RKO (cell line): ENCODE measurements around the gene YWHAG.
"Not testable (repeated sequence)": the region's sequence is repeated elsewhere in the genome, so short reads cannot be mapped to it uniquely, and the experiment has no call there.

Source experiments
- DNase-seq: peaks from one replicate; pipeline ENCODE4 v3.0.0-alpha.2; 2016; ENCODE audit warnings: low spot score

The YWHAG gene

DNA sequence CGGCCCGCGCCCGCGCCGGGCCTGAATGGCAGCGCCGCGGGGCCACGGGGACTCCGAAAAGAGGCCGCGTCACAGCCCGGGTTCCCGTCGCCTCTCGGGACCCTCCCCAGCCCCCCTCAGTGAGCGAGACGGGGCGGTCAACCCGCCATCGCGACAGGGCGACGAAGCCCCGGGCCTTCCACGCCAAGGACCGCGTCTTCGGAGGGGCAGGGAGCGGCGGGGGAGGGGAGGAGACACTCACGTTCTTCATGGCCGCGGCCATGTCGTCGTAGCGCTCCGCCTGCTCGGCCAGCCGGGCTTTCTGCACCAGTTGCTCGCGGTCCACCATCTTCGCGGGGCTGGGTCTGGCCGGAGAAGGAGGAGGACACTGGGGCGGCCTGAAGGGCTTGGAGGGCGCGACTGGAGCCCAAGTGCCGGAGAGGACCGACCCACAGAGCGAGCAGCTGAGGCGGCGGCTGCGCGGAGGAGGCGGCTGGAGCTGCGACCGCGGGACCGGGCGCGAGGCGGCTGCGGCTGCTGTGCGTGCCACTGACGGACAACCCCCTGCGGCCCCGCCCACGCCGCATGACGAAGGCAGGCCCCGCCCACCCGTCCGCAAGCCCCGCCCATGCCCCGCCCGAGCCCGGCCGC lies at the start of gene YWHAG:
TSS of gene YWHAG (minus strand) at position 511 of the 630 bp plus-strand sequence. CDS start at position 328, 183 bp downstream.
- DNase-seq, result peak; percentile 87

DNA sequence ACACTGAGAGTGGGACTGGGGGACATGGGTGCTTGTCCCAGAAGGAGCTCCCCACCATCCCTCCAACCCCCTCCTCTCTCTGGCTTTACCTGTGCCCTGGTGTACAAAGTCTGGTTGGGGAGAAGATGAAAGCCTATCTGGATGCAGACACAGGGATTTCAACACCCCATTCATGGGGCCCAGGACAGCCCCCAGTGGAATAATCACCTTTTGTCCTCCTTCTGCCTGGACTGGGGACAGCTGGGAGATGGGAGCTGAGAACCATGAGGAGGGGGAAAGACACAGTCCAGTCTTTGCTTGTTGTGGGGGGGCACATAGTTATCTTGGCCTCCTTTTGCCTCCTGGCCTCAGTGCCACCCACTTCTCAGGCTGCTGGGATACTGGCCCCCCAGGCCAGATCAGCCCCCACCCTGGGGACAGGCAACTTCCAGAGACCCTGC lies 49.4 kb upstream of the YWHAG start:
- DNase-seq, result no peak

DNA sequence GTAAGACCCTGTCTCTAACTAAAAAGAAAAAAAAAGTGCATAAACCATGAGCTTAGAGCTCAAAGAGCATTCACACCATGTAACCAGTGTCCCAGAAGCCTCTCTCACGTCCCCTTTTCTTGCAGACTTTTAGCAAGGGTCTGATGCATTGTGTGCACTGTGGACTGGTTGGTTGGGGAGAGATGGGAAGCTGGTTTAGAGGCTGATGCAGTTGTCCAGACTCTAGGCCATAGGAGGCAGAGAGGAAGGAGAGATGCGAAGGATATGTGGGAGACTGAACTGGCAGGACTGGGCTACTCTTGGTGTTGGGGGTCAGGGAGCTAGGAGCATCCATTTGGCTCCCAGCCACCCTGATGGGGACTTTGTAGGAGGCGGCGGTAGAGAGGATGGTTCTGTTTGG lies 48.9 kb upstream of the YWHAG start:
- no peak for DNase-seq

DNA sequence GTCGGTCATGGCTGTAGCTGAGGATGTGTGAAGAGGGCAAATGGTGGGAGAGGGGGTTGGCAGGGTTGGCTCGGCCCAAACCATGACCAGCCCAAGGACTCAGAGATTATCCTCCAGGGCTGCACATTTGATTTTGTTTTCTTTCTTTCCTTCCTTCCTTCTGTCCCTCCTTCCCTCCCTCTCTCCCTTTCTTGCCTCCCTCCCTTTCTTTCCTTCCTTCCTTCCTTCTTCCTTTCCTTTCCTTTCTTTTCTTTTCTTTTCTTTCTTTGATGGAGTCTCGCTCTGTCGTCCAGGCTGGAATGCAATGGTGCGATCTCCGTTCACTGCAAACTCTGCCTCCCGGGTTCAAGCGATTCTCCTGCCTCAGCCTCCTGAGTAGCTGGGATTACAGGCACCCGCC lies 46.9 kb upstream of the YWHAG start:
- DNase-seq, result no peak

DNA sequence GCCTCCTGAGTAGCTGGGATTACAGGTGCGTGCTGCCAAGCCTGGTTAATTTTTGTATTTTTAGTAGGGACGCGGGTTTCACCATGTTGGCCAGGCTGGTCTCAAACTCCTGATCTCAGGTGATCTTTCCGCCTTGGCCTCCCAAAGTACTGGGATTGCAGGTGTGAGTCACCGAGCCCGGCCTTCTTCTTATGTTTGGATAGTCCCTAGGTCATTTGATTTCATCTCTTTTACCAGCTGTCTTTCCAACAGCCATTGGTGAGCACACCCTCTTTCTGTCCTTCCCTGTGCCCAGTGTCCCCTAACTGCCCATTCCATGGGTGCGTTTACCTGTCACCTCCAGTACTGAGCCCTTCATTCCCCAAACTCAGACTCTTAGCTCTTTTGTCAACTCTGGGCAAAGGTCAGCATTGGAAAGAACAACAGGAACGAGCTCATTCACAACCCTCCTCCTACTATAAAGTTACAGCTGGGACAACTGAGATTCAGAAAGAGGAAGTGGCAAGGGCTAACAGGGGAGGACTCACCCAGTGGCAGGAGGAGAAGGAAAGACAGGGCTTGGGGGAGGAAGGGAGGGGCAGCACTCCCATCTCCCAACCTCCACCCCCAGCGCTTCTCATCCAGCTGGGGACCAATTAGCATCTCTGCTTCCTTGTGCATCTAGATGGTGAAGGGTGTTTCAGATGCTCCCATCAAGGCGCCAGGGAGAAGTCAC lies 45.1 kb upstream of the YWHAG start:
- DNase-seq, result no peak

DNA sequence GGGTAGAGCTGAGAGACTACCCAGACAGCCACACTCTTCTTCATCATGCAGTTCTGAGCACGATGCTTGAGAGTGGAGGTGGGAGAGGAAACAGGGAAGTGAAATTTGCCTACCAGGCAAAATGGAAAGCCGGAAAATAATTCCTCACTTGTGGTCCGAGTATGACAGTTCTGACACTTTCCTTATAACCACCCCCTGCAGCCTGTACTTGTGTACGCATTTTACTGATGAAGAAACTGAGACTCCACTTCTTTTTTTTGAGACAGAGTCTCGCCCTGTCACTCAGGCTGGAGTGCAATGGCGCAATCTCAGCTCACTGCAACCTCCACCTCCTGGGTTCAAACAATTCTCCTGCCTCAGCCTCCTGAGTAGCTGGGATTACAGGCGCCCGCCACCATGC lies 44.3 kb upstream of the YWHAG start:
- not testable (repeated sequence) for DNase-seq

DNA sequence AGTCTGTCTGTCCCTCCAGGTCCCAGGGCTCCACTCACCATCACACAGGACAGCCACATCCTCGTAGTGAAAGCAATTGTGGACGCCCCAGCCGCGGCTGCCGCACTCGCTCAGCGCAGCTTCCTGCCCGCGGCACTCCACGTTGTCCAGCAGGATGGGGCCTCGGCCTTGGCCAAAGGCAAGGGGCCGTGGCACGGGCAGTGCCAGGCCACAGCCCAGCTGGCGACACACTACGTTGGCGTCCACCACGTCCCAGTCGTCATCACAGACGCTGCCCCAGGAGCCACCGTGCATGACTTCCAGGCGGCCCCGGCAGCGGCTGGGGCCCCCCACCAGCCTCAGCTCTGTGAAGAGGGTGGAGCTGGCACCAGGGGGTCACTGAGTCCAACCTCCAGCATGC lies 41.5 kb upstream of the YWHAG start:
- no peak for DNase-seq

DNA sequence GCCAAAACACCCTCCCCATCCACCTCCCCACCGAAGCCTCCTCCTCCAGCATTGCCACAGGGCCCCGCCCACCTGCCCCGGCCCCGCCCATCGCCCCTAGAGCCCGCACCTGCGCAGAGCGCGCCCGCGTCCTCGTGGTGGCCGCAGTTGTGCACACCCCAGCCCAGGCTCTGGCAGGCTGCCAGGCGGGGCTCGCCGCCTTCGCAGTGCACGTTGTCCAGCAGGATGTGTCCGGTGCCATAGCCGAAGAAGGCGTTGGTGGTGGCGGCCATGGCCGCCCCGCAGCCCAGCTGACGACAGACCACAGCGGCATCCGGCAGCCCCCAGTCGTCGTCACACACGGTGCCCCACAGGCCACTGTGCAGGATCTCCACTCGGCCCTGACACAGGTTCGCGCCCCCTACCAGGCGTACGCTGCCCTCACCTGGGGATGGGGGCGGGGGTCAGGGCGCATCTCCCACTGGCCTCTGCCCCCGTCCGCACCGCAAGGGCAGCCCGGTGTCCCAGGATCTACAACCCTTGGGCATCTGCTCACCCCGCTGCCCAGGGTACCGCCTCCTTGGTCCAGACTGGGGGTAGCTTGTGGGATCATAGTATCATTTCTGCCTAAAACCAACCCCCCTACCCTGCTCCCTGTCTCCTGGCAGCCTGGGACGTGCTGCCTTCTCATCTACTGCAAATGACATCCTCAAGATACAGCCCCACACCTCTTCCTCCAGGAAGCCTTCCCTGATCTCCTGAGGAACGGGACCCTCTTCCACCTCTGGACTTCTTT lies 38.8 kb upstream of the YWHAG start:
- DNase-seq, result peak; percentile 79

DNA sequence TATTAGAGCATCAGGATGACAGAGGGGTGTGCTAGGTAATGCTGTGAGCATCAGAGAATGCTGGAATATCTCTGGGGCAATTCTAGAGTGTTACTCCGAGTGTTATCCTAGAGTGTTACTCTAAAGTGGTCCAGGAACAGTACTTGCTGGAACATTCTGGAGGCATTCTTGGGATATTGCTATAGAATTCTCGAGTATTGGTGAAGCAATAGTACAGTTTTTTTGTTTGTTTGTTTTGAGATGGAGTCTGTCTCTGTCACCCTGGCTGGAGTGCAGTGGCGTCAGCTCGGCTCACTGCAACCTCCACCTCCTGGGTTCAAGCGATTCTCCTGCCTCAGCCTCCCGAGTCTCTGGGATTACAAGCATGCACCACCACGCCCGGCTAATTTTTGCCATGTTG lies 38.1 kb upstream of the YWHAG start:
- no peak for DNase-seq

DNA sequence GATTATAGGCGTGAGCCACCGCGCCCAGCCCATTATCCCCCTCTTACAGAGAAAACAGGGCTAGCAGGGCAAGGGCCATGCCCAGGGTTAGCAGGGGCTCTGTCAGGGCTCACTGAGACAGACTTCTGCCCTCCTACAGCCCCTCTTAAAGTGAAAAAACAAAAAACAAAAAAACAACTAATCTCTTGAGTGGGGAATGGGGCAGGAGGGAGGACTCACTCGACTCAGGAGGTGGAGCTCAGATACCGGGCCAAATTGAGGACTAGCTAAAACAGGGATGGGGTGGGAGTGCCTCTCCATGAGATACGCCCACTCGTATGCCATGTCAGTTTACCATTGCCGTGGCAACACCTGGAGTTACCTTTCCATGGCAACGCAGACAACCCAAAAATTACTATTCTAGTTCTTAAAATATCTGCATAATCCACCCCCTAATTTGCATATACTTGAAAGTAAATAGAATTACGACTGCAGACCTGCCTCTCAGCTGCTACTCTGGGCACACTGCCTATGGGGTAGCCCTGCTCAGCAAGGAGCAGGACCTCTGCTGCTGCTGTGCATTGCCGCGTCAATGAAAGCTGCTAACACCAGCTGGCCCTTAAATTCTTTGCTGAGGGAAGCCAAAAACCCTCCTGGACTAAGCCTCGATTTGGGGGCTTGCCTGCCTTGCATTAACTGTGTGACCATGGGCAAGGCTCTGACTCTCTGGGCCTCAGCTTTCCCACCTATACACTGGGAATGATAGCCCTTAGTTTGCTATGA lies 37.4 kb upstream of the YWHAG start:
- DNase-seq, result no peak

DNA sequence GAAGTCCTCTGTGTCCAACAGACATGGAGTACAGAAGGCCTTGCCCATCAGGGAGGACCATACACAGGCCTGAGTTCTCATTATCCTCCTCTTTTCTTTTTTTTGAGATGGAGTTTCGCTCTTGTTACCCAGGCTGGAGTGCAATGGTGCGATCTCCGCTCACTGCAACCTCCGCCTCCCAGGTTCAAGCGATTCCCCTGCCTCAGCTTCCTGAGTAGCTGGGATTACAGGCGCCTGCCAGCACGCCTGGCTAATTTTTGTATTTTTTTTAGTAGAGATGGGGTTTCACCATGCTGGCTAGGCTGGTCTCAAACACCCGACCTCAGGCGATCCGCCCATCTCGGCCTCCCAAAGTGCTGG lies 36.8 kb upstream of the YWHAG start:
- DNase-seq, result not testable (repeated sequence)

DNA sequence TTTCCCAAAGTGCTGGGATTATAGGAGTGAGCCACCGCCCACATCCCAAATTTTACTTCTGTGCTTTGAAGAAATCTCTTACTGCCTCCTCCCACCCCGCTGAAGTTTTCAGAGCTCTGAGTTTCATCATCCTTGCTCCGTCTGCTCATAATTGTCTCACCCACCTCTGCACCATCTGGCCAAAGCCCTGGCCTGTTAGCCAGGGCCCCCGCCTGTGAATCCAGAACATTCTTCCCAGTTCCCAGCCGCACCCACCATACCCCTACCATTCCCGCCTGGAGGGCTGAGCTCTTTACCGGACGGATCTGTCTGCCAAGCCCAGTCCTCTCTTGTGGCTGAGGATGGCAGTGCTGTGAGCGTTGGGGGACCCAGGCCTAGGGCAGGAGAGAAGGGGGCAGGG lies 36.2 kb upstream of the YWHAG start:
- no peak for DNase-seq

DNA sequence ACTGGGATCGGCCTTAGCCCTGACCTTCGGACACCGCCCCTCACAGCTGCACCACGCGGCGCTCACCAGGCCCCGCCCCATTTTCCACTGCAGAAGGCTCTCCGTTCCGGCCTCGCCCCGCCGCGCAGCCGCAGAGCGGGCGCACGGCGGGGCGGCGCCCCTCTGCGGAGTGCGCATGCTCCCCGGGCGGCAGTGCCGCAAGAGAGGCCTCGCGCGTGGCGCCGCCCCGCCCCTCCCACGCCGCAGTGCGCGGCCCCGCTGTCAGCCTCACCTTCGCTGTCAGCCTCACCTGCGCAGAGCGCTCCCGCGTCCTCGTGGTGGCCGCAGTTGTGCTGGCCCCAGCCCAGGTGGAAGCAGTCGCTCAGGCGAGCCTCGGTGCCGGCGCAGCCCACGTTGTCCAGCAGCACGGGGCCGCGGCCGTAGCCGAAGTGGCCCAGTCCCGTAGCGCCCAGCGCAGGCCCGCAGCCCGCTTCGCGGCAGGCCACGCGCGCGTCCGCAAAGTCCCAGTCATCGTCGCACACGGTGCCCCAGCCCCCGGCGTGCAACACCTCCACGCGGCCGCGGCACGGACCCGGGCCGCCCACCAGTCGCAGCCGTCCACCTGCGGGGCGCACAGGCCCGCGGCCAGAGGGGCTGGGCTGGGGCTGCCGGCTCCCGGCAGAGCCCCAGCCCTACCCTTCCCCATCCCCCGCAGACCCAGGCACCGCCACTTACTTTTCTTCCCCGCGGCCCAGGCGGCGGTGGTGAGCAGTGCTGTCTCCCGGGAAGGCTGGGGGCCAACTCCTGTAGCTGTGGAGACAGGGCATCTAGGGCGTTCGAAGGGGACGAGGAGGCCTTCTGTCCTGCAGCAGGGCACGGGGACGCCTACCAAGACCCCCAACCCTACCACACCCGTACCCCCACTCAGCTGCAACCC lies 34.6 kb upstream of the YWHAG start:
- peak; percentile 92 for DNase-seq

DNA sequence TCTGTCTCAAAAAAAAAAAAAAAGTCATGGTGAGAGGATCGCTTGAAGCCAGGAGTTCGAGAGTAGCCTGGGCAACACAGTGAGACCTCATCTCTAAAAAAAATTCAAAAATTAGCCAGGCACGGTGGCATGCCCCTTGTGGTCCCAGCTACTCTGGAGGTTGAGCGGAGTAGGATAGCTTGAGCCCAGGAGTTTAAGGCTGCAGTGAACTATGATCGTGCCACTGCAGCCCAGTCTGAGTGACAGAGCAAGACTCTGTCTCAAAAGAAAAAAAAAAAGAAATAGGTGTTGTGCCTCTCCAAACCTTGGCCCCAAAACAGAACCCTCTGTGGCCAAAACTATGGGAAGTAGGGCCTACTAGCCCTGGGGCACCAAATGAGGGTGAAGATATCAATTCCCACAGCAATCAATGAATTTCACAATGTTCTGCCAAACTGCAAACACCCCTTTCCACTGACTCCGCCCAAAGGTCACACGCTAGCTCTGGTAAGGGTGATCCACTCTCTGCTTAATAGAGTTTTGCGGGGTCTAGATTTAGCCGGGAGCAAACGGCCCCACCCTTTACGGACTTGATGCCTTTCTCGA lies 33.8 kb upstream of the YWHAG start:
- no peak for DNase-seq

DNA sequence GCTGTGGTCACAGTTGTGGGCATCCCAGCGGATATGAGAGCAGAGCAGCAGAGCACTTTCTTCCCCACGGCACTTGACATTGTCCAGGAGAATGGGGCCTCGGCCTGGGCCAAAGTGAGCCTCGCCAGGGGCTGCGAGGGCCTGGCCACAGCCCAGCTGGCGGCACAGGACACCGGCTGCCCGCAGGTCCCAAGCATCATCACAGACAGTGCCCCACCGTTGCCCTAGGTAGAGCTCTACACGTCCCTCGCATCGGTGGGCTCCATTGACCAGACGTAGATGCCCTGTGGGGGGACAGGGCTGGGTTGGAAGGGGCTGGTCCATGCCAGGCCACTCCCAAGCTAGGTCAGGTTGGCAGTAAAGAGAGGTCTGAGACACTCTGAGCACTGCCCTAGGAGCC lies 31.3 kb upstream of the YWHAG start:
- DNase-seq, result no peak

DNA sequence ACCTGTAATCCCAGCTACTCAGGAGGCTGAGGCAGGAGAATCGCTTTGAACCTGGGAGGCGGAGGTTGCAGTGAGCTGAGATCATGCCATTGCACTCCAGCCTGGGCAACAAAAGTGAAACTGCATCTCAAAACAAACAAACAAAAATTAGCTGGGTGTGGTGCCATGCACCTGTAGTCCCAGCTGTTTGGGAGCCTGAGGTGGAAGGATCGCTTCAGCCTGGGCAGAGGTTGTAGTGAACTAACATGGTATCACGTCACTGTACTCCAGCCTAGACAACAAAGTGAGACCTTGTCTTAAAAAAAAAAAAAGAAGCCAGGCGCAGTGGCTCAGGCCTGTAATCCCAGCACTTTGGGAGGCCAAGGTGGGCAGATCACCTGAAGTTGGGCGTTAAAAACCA lies 29.0 kb upstream of the YWHAG start:
- DNase-seq, result not testable (repeated sequence)

DNA sequence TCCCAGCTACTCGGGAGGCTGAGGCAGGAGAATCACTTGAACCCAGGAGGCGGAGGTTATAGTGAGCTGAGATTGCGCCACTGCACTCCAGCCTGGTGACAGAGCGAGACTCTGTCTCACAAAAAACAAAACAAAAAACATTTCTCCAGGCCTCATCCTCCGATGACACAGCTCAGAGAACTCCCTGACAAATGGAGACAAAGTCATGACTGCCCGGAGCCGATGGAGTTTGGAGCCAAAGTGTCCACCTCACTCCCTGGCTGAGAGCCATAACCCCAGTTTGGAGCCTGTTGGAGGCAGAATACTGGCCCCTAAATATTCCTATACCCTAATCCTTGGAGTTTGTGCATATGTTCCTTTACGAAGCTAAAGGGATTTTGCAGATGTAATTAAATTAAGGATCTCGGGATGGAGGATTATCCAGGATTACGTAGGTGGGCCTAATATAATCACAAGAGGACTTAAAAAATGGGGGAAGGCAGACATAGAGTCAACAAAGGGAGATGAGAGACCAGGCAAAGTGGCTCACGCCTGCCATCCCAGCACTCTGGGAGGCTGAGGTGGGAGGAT lies 28.0 kb upstream of the YWHAG start:
- peak; percentile 45 for DNase-seq

DNA sequence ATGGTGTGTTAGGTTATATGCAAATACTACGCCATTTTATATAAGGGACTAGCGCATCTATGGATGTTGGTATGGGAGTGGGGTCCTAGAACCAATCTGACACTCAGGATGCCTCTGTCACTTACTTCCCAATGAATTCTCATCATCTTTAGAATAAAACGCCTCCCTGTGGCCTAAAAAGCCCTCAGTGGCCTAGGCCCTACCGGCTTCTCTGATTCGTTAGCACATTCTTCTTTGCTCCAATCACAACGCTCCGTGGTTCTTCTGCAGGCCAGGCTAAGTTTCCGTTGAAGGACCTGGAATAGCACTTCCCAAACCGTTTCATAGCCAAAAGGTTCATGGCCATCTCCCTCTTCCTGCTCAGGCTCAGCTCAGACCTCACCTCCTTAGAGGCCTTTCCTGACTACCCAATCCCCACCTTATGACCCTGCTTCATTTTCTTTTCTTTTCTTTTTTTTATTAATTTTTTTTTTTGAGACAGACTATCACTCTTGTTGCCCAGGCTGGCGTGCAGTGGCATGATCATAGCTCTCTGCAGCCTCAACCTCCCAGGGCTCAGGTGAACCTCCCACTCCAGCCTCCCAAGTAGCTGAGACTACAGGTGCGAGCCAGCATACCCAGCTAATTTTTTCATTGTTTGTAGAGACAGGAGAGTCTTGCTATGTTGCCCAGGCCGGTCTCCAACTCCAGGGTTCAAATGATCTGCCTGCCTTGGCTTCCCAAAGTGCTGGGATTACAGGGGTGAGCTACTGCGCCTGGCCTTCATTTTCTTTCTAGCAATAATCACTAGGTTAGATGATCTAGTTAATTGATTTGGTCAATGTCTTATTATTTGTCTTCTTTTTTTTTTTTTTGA lies 24.5 kb upstream of the YWHAG start:
- no peak for DNase-seq

DNA sequence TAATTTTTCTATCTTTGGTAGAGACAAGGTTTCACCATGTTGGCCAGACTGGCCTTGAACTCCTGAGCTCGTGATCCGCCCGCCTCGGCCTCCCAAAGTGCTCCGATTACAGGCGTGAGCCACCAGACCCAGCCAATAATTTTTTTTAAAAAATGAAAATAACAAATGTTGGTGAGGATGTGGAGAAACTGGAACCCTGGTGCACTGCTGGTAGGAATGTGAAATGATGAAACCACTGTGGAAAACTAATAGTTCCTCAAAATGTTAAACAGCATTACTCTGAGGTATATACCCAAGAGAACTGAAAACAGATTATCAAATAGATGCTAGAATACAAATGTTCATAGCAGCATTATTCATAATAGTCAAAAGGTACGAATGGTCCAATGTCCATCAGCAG lies 23.0 kb upstream of the YWHAG start:
- DNase-seq, result no peak

DNA sequence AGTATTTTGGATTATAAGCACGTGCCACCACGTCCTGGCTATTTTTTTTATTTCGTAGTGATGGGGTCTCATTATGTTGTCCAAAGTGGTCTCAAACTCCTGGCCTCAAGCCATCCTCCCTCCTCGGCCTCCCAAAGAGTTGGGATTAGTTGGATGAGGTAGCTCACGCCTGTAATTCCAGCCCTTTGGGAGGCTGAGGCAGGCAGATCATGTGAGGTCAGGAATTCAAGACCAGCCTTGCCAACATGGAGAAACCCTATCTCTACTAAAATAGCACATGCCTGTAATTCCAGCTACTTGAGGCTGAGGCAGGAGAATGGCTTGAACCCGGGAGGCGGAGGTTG lies 21.8 kb upstream of the YWHAG start:
- no peak for DNase-seq
